Measurements from ENCODE around the gene SSU72.
A peak's percentile ranks its signal among the peaks of the same experiment; 100 is the strongest.
"Not testable (repeated sequence)": the region's sequence is repeated elsewhere in the genome, so short reads cannot be mapped to it uniquely, and the experiment has no call there.

Gene SSU72

GRCh38 chr1:1527092-1527816 is 47.4 kb downstream of the SSU72 start:
- DNase-seq (ENCODE audit: low spot score): peak; percentile 5

DNA sequence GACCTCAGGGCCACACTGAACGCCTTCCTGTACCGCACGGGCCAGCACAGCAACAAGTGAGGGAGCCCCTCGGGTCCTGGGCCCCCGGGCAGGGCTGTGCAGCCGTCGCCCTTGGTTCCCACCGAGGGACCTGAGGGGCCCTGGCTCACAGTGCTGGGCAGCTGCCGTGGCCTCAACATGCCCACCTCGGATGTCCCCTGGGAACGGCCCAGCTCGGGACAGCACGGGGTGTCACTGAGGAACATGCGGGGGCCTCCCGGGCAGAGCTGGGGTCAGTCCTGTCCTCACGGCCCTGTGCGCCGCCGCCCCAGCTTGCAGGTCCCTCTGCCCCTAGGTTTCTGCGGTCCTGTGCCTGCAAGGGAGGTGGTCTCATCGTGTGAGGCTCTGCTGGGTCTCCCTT is 48.2 kb downstream of the SSU72 start:
- not testable (repeated sequence) for DNase-seq (ENCODE audit: low spot score)

GRCh38 chr1:1524750-1525383 is 49.8 kb downstream of the SSU72 start:
- not testable (repeated sequence) for DNase-seq (ENCODE audit: low spot score)

DNA sequence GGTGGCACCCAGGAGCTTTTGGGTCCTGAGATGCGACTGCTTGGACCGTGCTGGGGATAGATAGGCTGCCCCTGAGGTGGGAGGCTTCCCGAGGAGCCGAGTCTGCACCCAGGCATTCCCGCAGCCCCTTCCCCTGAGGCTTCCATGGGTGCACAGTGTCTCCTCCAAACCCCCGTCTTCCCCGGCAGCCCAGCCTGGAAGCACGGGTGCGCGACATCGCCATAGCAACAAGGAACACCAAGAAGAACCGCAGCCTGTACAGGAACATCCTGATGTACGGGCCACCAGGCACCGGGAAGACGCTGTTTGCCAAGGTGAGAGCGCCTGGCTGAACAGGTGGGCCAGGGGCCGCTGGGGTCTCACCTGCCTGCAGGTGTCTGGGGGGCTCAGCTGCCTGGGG is 51.0 kb downstream of the SSU72 start:
- not testable (repeated sequence) for DNase-seq (ENCODE audit: low spot score)

- not testable (repeated sequence) for DNase-seq (ENCODE audit: low spot score)
Observed at GRCh38 chr1:1523226-1523625, 51.4 kb downstream of the SSU72 start.

DNA sequence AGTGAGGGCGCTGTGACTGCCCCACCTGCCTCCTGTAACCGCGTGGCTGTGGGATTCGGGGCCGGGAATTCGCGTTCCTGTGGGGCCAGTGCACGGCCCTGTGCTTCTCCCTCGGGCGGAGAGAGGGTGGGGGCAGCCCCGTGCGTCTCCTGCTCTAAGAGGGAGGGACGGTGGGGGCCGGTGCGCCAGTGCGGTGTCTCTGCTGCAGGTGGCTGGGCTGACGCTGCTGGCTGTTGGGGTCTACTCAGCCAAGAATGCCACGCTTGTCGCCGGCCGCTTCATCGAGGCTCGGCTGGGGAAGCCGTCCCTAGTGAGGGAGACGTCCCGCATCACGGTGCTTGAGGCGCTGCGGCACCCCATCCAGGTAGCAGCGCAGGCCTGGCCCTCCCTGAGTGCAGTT is 52.1 kb downstream of the SSU72 start:
- not testable (repeated sequence) for DNase-seq (ENCODE audit: low spot score)

DNA sequence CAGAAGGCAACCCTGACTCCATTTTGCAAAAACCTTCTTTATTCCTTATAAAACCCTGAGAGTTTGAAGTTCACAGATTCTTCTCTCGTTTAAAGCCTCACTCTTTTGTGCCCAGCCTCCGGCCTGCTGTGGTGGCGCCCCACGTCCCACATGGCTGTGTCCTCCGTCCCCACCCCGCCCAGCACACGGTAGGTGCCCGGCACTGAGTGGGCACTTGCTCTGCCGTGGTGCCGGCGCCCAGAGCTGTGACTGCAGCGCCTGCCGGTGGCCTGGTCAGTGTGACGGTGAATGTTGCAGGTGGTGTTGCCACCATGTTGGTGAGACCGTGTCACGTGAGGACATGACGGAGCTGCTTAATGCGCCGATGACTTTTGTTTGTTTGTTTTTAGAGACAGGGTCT is 53.3 kb downstream of the SSU72 start:
- no peak for DNase-seq (ENCODE audit: low spot score)

- DNase-seq (ENCODE audit: low spot score): not testable (repeated sequence)
Observed at GRCh38 chr1:1519805-1520505, 54.7 kb downstream of the SSU72 start.

DNA sequence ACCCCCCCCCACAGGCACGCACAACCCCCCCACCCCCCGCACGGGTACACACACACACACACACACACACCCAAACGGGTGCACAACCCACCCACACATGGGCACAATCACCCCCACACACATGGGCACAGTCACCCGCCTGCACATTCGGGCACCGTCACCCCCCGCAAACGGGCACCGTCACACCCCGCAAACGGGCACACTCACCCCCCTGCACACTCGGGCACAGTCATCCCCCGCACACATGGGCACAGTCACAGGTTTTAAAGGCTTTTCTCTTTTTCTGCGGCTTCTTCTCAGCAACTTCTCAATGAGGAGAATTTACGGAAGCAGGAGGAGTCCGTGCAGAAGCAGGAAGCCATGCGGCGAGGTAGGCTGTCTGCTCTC is 56.0 kb downstream of the SSU72 start:
- DNase-seq (ENCODE audit: low spot score): not testable (repeated sequence)

GRCh38 chr1:1517973-1518620 is 56.6 kb downstream of the SSU72 start:
- no peak for DNase-seq (ENCODE audit: low spot score)

- not testable (repeated sequence) for DNase-seq (ENCODE audit: low spot score)
Observed at GRCh38 chr1:1516923-1517322, 57.7 kb downstream of the SSU72 start.

GRCh38 chr1:1514376-1514775 is 60.3 kb downstream of the SSU72 start:
- DNase-seq (ENCODE audit: low spot score): not testable (repeated sequence)

DNA sequence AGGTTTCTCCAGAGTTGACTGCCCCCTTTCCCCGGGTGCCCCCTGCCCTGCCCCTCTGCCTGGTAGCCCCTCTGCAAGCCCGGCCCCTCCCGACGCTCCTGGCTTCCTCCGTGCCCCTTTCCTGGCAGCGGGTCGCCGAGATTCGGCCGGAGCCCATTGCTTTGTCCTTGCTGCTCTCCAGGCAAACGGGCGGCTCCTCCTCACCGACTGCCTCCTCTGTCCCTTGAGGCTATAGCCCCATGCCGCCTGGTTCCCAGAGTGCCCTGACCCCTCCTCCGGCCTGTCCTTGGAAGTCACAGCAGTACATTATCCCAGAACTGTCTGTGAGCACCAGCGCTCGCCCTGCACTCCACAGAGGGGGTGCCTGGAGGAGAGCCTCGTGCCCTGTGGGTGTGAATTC is 61.0 kb downstream of the SSU72 start:
- DNase-seq (ENCODE audit: low spot score): not testable (repeated sequence)

GRCh38 chr1:1512425-1512824 is 62.2 kb downstream of the SSU72 start:
- not testable (repeated sequence) for DNase-seq (ENCODE audit: low spot score)

DNA sequence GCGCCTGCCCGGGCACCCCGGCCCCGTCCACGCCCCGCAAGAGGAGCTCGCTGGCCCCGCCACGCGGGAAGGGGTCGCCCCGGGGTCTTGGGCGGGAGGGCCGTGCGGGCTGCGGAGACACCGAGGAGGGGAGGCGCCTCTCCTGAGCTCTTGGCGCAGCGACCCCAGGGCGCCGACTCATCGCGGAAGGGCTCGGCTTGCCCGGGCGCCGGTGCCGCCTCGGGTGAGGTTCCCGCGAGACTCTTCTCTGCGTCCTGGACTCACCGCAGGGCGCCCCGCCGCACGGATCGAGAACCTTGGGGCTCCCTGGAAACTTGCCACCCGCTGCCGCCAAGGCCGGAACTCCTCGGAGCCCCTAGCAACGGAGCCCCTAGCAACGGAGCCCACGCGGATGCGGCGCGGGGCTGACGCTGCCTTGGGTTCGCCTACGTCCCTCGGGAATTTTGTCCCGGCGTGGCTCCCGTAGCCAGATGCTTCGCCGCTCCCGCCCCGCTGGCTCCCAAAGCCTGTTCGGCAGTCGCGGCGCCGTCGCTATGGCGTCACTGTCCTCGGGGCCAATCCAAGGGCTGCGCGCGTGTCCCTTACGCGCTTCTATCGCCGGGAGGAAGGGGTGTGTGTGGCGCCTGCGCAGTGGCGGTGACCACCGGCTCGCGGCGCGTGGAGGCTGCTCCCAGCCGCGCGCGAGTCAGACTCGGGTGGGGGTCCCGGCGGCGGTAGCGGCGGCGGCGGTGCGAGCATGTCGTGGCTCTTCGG is 63.0 kb downstream of the SSU72 start, which contains the start of gene ATAD3A:
ATAD3A (plus strand) TSS at position 630 of the 753 bp plus-strand sequence; CDS start at position 737, 107 bp downstream.
- DNase-seq (ENCODE audit: low spot score): peak; percentile 99

GRCh38 chr1:1510912-1511532 is 63.6 kb downstream of the SSU72 start:
- DNase-seq (ENCODE audit: low spot score): no peak

GRCh38 chr1:1509465-1509850 is 65.2 kb downstream of the SSU72 start:
- DNase-seq (ENCODE audit: low spot score): not testable (repeated sequence)

DNA sequence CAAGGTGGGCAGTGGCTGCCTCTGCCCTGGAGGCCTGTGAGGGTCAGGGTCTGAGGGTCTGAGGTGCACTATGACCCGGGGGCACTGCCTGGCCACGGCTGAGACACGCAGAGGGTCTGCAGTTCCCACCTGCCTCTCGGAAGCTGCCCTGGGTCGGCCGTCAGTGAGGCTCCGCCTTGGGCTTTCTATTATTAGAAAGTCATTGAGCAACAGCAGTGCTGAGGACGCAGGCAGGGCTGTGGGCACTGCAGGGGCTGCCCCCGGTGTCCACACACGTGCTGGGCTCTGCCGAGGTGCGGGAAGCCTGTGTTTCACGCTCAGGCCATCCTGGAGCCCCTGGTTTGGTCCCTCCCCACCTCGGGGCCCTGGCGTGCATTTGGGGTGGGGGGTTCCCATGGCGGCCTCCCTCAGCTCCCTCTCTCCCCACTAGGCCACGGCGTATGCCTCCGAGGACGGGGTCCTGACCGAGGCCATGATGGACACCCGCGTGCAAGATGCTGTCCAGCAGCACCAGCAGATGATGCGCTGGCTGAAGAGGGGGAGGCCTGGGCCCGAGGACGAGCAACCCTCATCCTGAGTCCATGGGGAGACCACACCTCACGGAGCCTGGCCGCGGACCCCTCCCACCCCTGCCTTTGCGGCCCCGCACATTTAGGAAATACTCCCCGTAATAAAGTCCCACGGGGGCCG is 65.7 kb downstream of the SSU72 start:
- DNase-seq (ENCODE audit: low spot score): not testable (repeated sequence)

GRCh38 chr1:1507305-1507704 is 67.4 kb downstream of the SSU72 start:
- DNase-seq (ENCODE audit: low spot score): no peak

DNA sequence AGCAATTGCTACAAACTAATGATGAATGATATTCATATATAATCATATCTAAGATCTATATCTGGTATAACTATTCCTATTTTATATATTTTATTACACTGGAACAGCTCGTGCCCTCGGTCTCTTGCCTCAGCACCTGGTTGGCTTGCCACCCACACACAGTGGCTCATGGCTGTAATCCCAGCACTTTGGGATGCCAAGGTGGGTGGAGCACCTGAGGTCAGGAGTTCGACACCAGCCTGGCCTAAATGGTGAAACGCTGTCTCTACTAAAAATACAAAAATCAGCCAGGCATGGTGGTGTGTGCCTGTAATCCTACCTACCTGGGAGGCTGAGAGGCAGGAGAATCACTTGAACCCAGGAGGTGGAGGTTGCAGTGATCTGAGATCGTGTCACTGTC is 68.9 kb downstream of the SSU72 start:
- not testable (repeated sequence) for DNase-seq (ENCODE audit: low spot score)
